Upper lobe of right lung (tissue), 1 donor: ENCODE measurements around the gene POU3F1. TPM values are rescaled to one million over a fixed set of nuclear protein-coding genes. Genes with fewer than 3 reads are reported as not detected.
"Not testable (repeated sequence)": the region's sequence is repeated elsewhere in the genome, so short reads cannot be mapped to it uniquely, and the experiment has no call there.

Source experiments
- ATAC-seq: fragments of 200-7000 bp; cut with Tn5 transposase; one replicate; pipeline ENCODE4 v1.9.1; 2020; ENCODE audit warnings: mild to moderate bottlenecking, moderate library complexity
- DNase-seq: peaks from one replicate; pipeline ENCODE4 v3.0.0-alpha.2; 2020
- H3K27ac ChIP-seq: fragments of 200-600 bp; one replicate; pipeline ENCODE4 v1.8.0; 2022
- H3K27me3 ChIP-seq: fragments of 200-600 bp; one replicate; pipeline ENCODE4 v1.8.0; 2022; ENCODE audit warnings: mild to moderate bottlenecking
- H3K36me3 ChIP-seq: fragments of 200-600 bp; one replicate; pipeline ENCODE4 v1.8.0; 2022
- H3K4me1 ChIP-seq: fragments of 200-600 bp; one replicate; pipeline ENCODE4 v1.8.0; 2022
- H3K4me3 ChIP-seq: fragments of 200-600 bp; one replicate; pipeline ENCODE4 v1.8.0; 2022; ENCODE audit warnings: mild to moderate bottlenecking
- H3K9me3 ChIP-seq: fragments of 200-600 bp; one replicate; pipeline ENCODE4 v1.8.0; 2022
- intact Hi-C: fragments of 100-400 bp; cut with DNase I; formaldehyde crosslinking; loops from one replicate; pipeline ENCODE4 v1.11.0; 2022
- total RNA-seq: library from RNA; stranded (reverse); fragmentation: NEBNext Ultra II Directional; extraction: Animal tissue kit (Norgen Biotek cat#: 25700); gene quantifications from one replicate; pipeline ENCODE4 v1.2.1, GENCODE V29; 2021
- TF ChIP-seq, protein P1 (sequence below): fragments of 200-600 bp; IDR thresholded peaks from one replicate; pipeline ENCODE4 v1.8.0; 2022; ENCODE audit warnings: antibody characterized with exemption
- donor health status: DM: no; HTN: yes; CAD: no; lungs with severe emphysema.

Gene POU3F1
- total RNA-seq, 1 donor from 2014 or later, result not detected

DNA sequence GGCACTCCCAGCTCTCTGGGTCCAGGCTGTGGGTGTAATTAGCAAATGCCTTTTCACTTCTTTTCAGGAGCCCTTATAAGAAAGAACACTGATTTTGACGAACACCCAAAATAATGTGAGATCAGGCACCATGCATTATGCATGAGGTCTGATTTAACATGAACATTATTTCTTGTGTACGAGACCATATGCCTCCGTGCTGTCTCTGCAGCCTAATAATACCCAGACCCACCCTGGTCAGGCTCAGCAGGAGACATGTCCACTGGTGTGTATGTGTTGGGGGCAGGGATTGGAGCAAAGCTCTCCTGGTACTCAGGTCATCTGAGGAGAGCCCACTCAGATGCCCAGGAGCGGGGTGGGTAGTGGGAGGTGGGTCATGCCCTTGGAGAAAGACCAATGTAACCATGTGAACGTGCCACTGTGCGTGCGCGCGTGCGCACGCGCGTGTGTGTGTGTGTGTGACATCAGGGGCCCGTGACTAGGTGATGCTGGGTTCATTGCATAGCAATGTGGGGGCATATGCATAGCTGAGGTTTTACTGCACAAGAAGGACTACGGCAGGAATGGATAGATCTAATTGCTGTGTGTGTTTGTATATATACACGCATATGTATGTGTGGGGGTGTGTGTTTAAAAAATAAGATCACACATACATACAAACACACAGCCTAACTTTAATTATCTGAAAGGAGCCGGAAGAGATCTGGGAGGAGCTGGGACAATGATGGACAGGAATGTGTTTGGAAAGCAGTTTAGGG lies 7.1 kb downstream of the POU3F1 start:
- TF ChIP-seq, protein P1, sequence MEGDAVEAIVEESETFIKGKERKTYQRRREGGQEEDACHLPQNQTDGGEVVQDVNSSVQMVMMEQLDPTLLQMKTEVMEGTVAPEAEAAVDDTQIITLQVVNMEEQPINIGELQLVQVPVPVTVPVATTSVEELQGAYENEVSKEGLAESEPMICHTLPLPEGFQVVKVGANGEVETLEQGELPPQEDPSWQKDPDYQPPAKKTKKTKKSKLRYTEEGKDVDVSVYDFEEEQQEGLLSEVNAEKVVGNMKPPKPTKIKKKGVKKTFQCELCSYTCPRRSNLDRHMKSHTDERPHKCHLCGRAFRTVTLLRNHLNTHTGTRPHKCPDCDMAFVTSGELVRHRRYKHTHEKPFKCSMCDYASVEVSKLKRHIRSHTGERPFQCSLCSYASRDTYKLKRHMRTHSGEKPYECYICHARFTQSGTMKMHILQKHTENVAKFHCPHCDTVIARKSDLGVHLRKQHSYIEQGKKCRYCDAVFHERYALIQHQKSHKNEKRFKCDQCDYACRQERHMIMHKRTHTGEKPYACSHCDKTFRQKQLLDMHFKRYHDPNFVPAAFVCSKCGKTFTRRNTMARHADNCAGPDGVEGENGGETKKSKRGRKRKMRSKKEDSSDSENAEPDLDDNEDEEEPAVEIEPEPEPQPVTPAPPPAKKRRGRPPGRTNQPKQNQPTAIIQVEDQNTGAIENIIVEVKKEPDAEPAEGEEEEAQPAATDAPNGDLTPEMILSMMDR, result no peak
- Histone ChIP-seq H3K4me1 (peaks cover 6% of the 10 kb centered on the region), H3K27me3 (peaks cover 49% of the 10 kb centered on the region), H3K27ac (no peak overlapping the region), H3K36me3 (no peaks in the 10 kb centered on the region), H3K4me3 (no peak overlapping the region), H3K9me3 (no peaks in the 10 kb centered on the region)
- no peak for DNase-seq
- intact Hi-C loops, result no loop called here
- ATAC-seq, result no peak

GRCh38 chr1:38038861-38039260 lies 7.7 kb downstream of the POU3F1 start:
- TF ChIP-seq, protein P1, result no peak
- peak; percentile 40 for DNase-seq

GRCh38 chr1:38037221-38037939 lies 9.2 kb downstream of the POU3F1 start:
- DNase-seq, result peak; percentile 49
- intact Hi-C loops, result no loop called here

More at GRCh38 chr1:38038861-38039260, 7.7 kb downstream of the POU3F1 start:
- Histone ChIP-seq H3K4me1 (no peaks in the 10 kb centered on the region), H3K9me3 (no peaks in the 10 kb centered on the region), H3K4me3 (no peak overlapping the region), H3K27ac (no peak overlapping the region), H3K36me3 (no peaks in the 10 kb centered on the region), H3K27me3 (peaks cover 42% of the 10 kb centered on the region)
- intact Hi-C loops, result no loop called here
- no peak for ATAC-seq

GRCh38 chr1:38034871-38035270 lies 11.7 kb downstream of the POU3F1 start:
- no peak overlapping the region for H3K4me3 ChIP-seq
- TF ChIP-seq, protein P1, result no peak
- no peaks in the 10 kb centered on the region for H3K9me3 ChIP-seq
- peak; percentile 35 for DNase-seq
- no peaks in the 10 kb centered on the region for H3K36me3 ChIP-seq
- H3K27me3 ChIP-seq, result peaks cover 8% of the 10 kb centered on the region
- H3K4me1 ChIP-seq, result peaks cover 12% of the 10 kb centered on the region
- intact Hi-C loops, result no loop called here
- ATAC-seq, result no peak
- H3K27ac ChIP-seq, result no peak overlapping the region

More at GRCh38 chr1:38037221-38037939, 9.2 kb downstream of the POU3F1 start:
- H3K4me1 ChIP-seq, result no peaks in the 10 kb centered on the region
- H3K9me3 ChIP-seq, result no peaks in the 10 kb centered on the region
- TF ChIP-seq, protein P1, result peak; percentile 23
- H3K27me3 ChIP-seq, result peaks cover 28% of the 10 kb centered on the region
- H3K36me3 ChIP-seq, result no peaks in the 10 kb centered on the region
- H3K27ac ChIP-seq, result no peak overlapping the region
- peak; percentile 33 for ATAC-seq
- H3K4me3 ChIP-seq, result no peak overlapping the region

DNA sequence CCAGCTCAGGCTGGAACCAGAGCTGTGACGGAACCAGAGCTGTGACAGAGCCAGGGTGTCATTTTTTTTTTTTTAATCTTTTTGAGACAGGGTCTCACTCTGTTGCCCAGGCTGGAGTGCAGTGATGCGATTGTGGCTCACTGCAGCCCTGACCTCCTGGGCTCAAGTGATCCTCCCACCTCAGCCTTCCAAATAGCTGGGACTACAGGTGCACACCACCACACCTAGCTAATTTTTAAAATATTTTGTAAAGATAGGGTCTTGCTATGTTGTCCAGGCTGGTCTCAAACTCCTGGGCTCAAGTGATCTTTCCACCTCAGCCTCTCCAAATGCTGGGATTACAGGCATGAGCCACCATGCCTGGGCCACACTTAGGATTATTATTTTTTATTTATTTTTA lies 13.6 kb downstream of the POU3F1 start:
- ATAC-seq, DNase-seq, H3K36me3 ChIP-seq, H3K4me3 ChIP-seq, H3K9me3 ChIP-seq, intact Hi-C loops, H3K27me3 ChIP-seq, H3K27ac ChIP-seq: not testable (repeated sequence)
- H3K4me1 ChIP-seq, result peaks cover 22% of the 10 kb centered on the region

DNA sequence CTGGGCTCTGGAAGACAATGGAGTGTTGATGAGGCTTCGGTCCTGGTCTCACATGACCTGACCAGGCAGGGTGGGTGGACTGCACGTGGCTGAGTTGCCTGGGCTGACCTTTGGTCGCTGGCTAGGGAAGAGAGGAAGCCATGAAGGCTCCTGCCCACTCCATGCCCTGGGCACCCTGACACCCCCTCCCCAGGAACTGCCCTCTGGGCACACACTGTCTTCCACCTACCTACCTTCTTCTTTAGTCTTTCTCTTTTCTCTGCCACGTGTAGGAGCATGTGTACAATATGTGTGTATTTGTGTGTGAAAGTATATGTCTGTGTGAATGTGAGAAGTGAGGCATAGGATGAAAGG lies 15.1 kb downstream of the POU3F1 start:
- intact Hi-C loops, result no loop called here
- Histone ChIP-seq H3K9me3 (no peaks in the 10 kb centered on the region), H3K27me3 (no peaks in the 10 kb centered on the region), H3K36me3 (no peaks in the 10 kb centered on the region), H3K27ac (no peak overlapping the region), H3K4me1 (peaks cover 22% of the 10 kb centered on the region), H3K4me3 (no peak overlapping the region)
- DNase-seq, result no peak
- TF ChIP-seq, protein P1, result no peak
- peak; percentile 27 for ATAC-seq
